HFF-Myc (cell line): Measurements from ENCODE around the gene PDE4B.
A peak's percentile ranks its signal among the peaks of the same experiment; 100 is the strongest.

ENCODE experiments used
- DNase-seq: peaks from one replicate; pipeline ENCODE4 v3.0.0-alpha.2; 2011; ENCODE audit warnings: low read depth; ENCODE audit errors: extremely low read depth
- H3K4me3 ChIP-seq: replicated peaks from 2 replicates; pipeline ENCODE4 v1.5.1; 2011; ENCODE audit warnings: low read depth, mild to moderate bottlenecking, control low read depth, low read length
- CTCF ChIP-seq: IDR thresholded peaks from 2 replicates; pipeline ENCODE4 v1.5.1; 2012; ENCODE audit warnings: mild to moderate bottlenecking, low read depth, low read length, control low read depth; ENCODE audit errors: missing control alignments

PDE4B gene

GRCh38 chr1:65949933-65950332, 157.2 kb downstream of the PDE4B start:
- DNase-seq: no peak
- H3K4me3 ChIP-seq: no peak overlapping the region
- TF ChIP-seq CTCF: no peak

GRCh38 chr1:65952696-65953095, 160.0 kb downstream of the PDE4B start:
- TF ChIP-seq CTCF: no peak
- no peak for DNase-seq
- H3K4me3 ChIP-seq: no peak overlapping the region

- H3K4me3 ChIP-seq: no peak overlapping the region
- no peak for DNase-seq
- no peak for TF ChIP-seq CTCF
These were observed 160.5 kb downstream of the PDE4B start for GRCh38 chr1:65953170-65953569.

- H3K4me3 ChIP-seq: no peak overlapping the region
- TF ChIP-seq CTCF: no peak
- no peak for DNase-seq
These were observed 162.4 kb downstream of the PDE4B start for GRCh38 chr1:65955071-65955470.

- no peak overlapping the region for H3K4me3 ChIP-seq
- no peak for DNase-seq
- no peak for TF ChIP-seq CTCF
These were observed 162.8 kb downstream of the PDE4B start for GRCh38 chr1:65955503-65955902.

- peak; percentile 19 for DNase-seq
- peak; percentile 50 for TF ChIP-seq CTCF
- no peak overlapping the region for H3K4me3 ChIP-seq
These were observed 166.1 kb downstream of the PDE4B start for GRCh38 chr1:65958561-65959350.
